GM19463 (cell line): Measurements from ENCODE around the gene THBS1.

Source experiments
- ATAC-seq: cut with Tn5 transposase; IDR thresholded peaks from one replicate; pipeline ENCODE4 v1.9.1; 2021; ENCODE audit warnings: mild to moderate bottlenecking, moderate library complexity; ENCODE audit not compliant: unreplicated experiment

THBS1 gene

GRCh38 chr15:39598958-39599845 is 18.3 kb downstream of the THBS1 start:
- no peak for ATAC-seq

GRCh38 chr15:39599871-39600270 is 19.0 kb downstream of the THBS1 start:
- ATAC-seq: no peak

GRCh38 chr15:39602143-39602542 is 21.3 kb downstream of the THBS1 start:
- ATAC-seq: no peak

GRCh38 chr15:39605146-39605545 is 24.3 kb downstream of the THBS1 start:
- no peak for ATAC-seq

- ATAC-seq: no peak
Measured at GRCh38 chr15:39608185-39609139, 27.6 kb downstream of the THBS1 start.

GRCh38 chr15:39609166-39609916 is 28.5 kb downstream of the THBS1 start:
- ATAC-seq: no peak

- no peak for ATAC-seq
Measured at GRCh38 chr15:39610665-39611064, 29.8 kb downstream of the THBS1 start.

GRCh38 chr15:39613271-39613670 is 32.4 kb downstream of the THBS1 start:
- no peak for ATAC-seq

GRCh38 chr15:39613861-39614260 is 33.0 kb downstream of the THBS1 start:
- no peak for ATAC-seq

GRCh38 chr15:39616731-39617455 is 36.0 kb downstream of the THBS1 start:
- no peak for ATAC-seq

GRCh38 chr15:39618063-39618823 is 37.4 kb downstream of the THBS1 start:
- no peak for ATAC-seq

- ATAC-seq: no peak
Measured at GRCh38 chr15:39621210-39621609, 40.3 kb downstream of the THBS1 start.

- no peak for ATAC-seq
Measured at GRCh38 chr15:39621976-39622375, 41.1 kb downstream of the THBS1 start.

- peak; percentile 11 for ATAC-seq
Measured at GRCh38 chr15:39622660-39623516, 42.0 kb downstream of the THBS1 start.

- peak; percentile 92 for ATAC-seq
Measured at GRCh38 chr15:39623529-39623931, 42.7 kb downstream of the THBS1 start.

- peak; percentile 38 for ATAC-seq
Measured at GRCh38 chr15:39624806-39625205, 43.9 kb downstream of the THBS1 start.

- ATAC-seq: no peak
Measured at GRCh38 chr15:39625451-39625850, 44.6 kb downstream of the THBS1 start.

- ATAC-seq: no peak
Measured at GRCh38 chr15:39625856-39626255, 45.0 kb downstream of the THBS1 start.
